Measurements from ENCODE around the gene CD44.

Gene CD44

GRCh38 chr11:35112056-35112845 lies 26.7 kb upstream of the CD44 start:
- no peak for DNase-seq (ENCODE audit: low read depth in 4 of 4, low spot score in 1 of 4)

DNA sequence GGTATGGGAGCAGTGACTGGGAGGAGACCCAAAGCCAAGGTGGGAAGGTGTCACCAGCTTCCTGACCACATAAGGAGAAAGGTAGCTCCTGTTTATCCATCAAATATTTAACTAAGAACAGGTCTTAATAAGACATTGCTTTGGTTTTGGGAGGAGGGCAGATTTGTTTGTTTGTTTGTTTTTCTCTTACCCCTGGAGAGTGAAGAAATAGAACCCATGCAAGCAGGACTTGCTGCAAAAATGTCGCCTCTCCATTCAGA lies 26.2 kb upstream of the CD44 start:
- DNase-seq (ENCODE audit: low read depth in 4 of 4, low spot score in 1 of 4), result no peak

- DNase-seq (ENCODE audit: low read depth in 4 of 4, low spot score in 1 of 4), result no peak
Observed at GRCh38 chr11:35114906-35115687, 23.9 kb upstream of the CD44 start.

DNA sequence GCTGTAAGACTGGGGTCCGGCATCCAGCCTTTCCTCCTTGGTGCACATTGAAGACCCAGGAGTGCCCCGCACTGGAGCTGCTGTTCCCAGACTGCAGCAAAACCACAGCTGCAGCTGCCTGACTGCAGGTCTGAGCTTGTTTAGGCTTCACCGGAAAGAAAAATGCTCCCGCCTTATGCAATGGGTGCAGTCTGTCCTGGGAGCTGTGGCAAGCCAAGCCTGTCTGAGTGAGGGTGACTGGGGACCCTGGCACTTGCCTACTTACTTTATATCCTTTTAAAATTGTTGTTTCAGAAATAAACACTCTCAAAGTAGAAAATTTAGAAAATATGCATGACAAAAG lies 23.3 kb upstream of the CD44 start:
- no peak for DNase-seq (ENCODE audit: low read depth in 4 of 4, low spot score in 1 of 4)

GRCh38 chr11:35116245-35116644 lies 22.7 kb upstream of the CD44 start:
- no peak for DNase-seq (ENCODE audit: low read depth in 4 of 4, low spot score in 1 of 4)

DNA sequence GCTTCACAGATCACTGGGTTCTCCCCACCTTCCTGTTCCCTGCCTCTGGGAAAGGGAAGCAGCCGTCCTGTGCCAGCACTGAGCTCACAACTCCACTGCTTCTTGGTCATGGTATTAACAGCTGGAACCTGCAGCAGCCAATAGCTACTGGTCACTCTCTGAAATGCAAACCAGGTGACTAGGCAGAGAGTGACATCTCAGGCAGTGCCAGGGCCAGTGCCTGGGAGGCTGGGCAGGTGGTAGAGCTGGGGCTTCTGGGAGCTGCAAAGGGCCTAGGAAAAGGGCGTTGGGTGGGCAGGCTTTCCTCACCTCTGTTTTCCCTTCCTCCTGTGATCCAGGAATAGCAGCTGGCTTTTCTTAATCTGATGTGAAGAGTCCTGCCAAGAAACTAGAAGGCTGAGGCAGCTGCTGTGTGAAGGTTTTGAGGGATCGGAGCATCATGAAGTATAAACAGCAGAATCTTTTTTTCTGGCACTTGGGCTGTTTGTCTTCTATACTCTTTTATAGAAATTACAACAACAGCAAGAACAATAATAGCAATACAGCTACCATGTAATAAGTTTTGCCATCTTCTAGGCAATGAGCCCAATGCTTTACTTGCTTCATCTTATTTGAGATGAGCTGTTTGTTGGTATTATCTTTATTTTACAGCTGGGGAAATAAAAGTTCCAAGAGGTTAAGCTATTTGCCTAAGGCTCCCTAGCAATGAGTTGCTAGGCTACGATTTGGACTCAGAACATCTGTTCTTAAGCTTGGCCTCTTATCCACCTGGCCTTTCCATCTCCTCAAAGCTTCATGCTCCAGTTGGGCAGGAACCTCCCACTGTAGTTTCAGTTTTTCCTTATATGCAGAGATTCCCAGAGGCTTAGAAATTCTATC lies 22.0 kb upstream of the CD44 start:
- no peak for DNase-seq (ENCODE audit: low read depth in 4 of 4, low spot score in 1 of 4)

GRCh38 chr11:35118906-35119305 lies 20.1 kb upstream of the CD44 start:
- no peak for DNase-seq (ENCODE audit: low read depth in 4 of 4, low spot score in 1 of 4)

DNA sequence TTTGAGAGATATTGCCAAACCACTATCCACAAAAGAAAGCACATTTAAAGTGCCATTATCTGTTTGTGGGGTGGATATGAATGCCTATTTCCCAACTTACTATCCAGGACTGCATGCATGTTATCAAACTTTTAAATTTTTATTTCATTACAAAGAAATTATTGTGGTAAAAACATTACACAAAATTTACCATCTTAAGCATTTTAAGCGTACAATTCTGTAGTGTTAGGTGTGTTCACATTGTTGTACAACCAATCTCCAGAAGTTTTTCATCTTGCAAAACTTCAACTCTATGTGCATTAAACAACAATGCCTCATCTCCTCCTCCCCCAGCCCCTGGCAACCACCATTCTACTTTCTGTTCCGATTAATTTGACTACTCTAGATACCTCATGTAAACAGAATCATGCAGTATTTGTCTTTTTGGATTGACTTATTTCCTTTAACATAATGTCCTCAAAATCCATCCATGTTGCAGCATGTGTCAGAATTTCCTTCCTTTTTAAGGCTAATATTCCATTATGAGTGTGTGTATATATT lies 17.6 kb upstream of the CD44 start:
- DNase-seq (ENCODE audit: low read depth in 4 of 4, low spot score in 1 of 4), result no peak

DNA sequence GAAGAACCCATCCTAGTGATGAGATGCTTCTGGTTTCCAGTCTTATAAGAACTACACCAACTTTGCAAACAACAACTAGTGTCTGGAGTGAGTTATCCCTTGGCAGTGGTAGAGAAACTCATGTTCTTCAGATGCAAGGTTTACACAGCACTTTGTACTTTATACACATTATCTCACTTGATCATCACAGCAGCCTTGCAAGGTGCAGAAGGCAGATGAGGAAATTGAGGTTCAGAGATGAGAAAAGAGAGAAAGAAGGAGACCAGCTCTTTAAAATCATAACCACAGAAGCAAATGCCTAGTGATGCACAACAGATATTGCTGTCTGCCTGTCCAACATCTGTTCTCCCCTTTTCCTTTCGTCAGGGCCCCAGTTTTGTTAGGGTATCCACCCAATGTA lies 16.7 kb upstream of the CD44 start:
- no peak for DNase-seq (ENCODE audit: low read depth in 4 of 4, low spot score in 1 of 4)

- peak in 1 of 4 experiments; percentile 48 for DNase-seq (ENCODE audit: low read depth in 4 of 4, low spot score in 1 of 4)
Observed at GRCh38 chr11:35126000-35126878, 12.7 kb upstream of the CD44 start.

DNA sequence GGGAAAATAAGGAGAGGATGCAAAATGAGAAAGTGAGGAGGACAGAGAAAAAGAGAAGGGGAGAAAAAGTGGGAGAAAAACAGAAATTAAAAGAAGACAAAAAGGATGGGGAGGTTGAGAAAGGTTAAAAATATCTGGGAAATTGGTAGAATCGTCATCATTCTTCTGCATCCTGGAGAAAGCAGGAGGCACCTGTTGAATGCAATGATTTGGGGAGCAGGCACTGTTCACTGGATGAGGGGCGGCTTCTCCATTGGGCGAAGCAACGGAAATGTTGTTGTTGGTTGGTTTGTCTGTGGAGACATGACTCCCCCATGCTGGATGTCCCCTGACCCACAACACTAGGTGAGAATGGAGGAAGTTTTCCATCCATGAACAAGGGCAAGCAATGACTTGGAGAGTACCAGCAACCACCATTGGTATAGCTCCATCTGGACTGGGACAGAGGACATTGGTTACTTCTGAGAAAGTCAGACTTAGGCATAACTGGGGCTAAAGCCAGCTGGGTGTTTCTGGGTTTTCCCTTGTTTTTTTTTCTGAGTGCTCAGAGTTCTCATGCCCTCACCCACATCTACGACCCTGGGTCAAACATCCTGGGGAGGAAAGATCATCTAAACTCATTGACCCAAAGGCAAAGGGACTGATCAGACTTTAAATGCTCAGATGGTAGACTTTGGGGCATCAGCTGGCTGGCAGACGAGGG lies 11.9 kb upstream of the CD44 start:
- DNase-seq (ENCODE audit: low read depth in 4 of 4, low spot score in 1 of 4), result no peak

DNA sequence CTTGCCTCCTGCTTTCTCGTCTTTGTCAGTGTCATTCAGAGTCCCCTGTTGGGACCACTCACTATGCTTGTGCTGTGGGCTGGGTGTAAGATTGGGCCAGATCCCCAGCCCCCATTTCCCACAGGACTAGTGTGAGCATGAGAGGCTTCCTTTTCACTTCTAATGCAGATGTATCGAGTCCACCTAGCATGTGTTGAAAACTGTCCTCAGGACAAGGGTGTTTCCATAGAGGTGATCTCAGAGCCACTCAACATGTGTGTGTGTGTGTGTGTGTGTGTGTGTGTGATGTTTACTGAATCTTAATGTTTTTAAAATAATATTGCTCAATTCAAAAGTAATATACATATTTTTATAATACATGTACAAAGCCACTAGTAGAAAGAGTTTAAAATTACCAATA lies 11.4 kb upstream of the CD44 start:
- DNase-seq (ENCODE audit: low read depth in 4 of 4, low spot score in 1 of 4), result no peak

- no peak for DNase-seq (ENCODE audit: low read depth in 4 of 4, low spot score in 1 of 4)
Observed at GRCh38 chr11:35131094-35131493, 7.9 kb upstream of the CD44 start.

DNA sequence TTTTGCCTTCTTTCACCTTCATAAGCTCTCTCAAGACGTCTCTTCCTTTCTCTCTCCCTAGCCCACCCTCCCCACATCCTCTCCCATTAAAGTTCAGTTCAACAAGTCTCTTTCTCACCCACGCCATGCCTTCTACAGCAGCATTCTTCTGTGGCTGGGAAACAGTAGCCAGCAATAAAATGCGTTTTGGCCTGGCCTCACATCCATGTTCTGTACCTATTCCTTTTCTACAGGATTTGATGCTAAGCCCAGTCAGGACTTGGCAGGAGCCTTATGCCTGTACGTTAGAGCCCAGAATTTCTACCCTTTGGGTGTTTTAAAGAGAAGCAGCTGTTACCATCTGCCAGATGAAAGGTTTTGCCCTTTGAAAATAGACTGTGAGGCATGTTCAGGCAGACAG lies 7.1 kb upstream of the CD44 start:
- no peak for DNase-seq (ENCODE audit: low read depth in 4 of 4, low spot score in 1 of 4)

DNA sequence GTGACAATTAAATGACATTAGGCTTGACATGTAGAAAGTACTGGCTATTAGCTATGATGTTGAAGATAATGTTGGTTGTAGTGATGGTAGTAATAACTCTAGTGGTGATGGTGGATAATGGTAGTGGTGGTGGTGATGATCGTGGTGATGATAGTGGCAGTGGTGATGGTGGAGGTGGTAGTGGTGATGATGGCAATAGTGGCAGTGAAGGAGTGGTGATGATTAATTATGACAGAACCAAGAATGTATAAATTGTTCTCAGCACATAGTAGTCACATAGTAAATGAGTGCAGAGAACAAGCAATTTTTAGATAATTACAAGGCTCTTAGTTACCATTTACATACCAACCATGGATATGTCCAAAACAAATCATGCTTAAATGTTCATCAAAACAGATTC lies 5.3 kb upstream of the CD44 start:
- no peak for DNase-seq (ENCODE audit: low read depth in 4 of 4, low spot score in 1 of 4)

GRCh38 chr11:35134403-35135148 lies 4.4 kb upstream of the CD44 start:
- no peak for DNase-seq (ENCODE audit: low read depth in 4 of 4, low spot score in 1 of 4)

- DNase-seq (ENCODE audit: low read depth in 4 of 4, low spot score in 1 of 4), result no peak
Observed at GRCh38 chr11:35135222-35135621, 3.7 kb upstream of the CD44 start.

DNA sequence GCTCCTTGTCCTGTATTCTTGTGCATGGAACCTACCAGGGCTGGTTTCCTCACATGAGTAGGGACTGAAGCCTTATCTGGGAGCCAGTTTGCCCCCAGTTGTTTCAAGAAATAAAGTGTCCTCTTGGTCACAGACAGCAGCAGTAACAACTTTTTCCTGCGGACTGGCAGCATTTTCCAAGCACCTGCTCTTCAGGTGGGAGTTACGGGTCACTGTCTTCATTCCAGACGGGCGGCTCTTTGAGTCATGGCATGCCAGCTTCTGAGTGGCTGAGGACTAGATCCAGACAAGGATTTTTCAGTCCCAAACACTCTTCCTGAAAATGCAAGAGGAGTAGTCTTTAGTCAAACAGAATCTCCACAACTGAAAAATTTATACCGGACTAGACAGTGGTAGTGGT lies 2.7 kb upstream of the CD44 start:
- DNase-seq (ENCODE audit: low read depth in 4 of 4, low spot score in 1 of 4), result no peak

DNA sequence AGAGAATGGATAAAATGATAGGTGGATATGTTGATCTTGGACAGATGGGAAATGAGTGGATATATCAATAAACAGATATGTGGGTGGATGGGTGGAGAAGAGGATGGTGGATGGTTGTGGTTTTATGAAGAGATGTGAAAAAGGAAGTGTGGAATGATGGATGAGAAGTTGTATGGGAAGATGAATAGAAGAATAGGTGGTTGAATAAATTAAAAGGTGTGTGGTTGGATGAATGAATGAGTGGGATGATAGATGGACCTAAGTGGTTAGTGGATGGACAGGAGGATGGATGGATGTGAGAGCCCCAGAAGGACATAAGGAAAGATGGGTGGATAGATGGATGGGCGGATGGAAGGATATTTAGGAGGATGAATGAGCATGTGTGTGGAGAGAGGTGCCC lies 913 bp upstream of the CD44 start:
- DNase-seq (ENCODE audit: low read depth in 4 of 4, low spot score in 1 of 4), result no peak

DNA sequence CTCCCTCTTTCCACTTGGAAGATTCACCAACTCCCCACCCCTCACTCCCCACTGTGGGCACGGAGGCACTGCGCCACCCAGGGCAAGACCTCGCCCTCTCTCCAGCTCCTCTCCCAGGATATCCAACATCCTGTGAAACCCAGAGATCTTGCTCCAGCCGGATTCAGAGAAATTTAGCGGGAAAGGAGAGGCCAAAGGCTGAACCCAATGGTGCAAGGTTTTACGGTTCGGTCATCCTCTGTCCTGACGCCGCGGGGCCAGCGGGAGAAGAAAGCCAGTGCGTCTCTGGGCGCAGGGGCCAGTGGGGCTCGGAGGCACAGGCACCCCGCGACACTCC lies 397 bp upstream of the CD44 start:
- DNase-seq (ENCODE audit: low read depth in 4 of 4, low spot score in 1 of 4), result no peak

Data from stimulated activated CD4-positive, alpha-beta T cell treated with anti-CD3 and anti-CD28 coated beads, Interleukin-1b, Interleukin-23, amount 100 ng/mL, for 24 hours (primary cell).